GM21825 (cell line): ENCODE results near the gene MRPL34.

Experiments
- ATAC-seq: cut with Tn5 transposase; IDR thresholded peaks from one replicate; pipeline ENCODE4 v1.9.1; 2021; ENCODE audit warnings: mild to moderate bottlenecking, moderate library complexity; ENCODE audit not compliant: unreplicated experiment

Gene MRPL34

GRCh38 chr19:17327654-17328516 is 22.2 kb downstream of the MRPL34 start:
- ATAC-seq, result no peak

GRCh38 chr19:17328517-17329365 is 23.1 kb downstream of the MRPL34 start:
- ATAC-seq, result no peak

DNA sequence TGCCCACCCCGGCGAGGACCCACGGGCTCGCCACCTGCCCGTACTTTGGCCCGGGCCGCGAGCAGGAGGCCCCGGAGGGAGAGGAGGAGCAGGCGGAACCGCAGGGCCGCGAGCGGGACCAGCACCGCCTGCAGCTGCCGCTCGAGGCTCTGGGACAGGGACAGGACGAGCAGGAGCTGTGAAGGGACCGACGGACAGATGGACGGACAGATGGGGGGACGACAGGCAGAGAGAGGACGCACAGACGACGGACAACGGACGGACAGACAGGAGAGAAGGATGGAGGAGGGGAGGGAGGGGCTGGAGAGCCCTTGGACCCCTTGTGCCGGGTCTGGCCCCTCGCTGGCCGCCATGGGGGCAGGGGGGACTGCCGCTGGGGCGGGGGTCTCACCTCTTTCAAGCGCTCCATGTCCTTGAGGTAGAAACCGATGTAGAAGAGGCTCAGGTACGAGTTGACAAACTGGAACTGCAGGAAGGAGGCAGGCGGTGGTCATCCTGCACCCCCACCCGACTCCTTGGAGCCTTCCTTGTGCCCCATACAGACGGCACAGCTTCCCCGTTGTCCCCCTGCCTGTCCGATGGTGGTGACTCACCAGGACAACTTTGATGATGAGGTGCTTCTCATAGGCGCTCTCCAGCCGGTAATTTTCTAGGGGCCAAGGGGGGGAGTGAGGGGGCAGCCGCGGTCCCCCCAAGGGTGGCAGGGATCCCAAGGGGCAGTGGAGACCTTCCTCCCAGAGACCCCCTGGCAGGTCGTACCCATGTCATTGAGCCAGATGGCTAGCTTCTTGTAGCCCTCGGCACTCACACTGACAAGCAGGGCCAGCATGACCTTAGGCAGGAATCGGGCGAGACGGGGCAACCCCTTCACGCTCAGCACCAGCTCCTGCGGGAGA is 23.9 kb downstream of the MRPL34 start:
- ATAC-seq, result no peak

DNA sequence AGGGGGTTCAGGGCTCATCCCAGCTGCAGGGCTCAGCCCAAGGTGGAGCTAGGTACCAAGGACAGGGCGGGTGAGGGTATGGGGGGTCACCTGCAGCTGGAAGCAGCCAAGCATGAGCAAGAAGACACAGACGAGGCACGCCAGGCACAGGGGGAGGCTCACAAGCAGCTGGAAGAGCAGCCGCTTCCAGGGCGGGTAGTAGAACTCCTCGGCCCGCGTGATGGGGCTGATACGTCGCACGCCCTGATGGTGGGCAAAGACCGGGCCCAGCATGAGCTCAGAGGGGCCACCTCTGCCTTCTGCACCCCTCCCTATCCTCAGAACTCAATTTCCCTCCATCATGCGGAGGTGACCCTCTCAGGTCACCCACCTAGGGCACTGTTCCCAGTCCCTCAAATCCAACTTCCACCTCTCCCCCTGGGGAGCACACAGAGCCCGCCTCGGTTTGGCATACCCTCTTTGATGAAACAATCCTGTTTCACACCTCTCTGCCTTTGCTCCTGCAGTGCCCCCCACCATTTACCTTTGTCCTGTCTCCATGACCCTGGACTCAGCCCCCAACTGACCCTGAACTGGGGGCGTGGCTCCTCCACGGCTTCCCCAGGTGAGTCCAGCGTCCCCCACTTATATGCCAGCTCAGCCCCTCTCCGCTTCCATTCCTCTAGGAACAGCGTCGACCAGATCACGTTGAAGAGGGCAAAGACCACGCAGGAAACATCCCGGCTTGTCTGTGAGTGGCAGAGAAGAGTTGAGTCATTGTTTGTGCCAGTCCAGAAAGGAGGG is 24.8 kb downstream of the MRPL34 start:
- no peak for ATAC-seq

- ATAC-seq, result no peak
These were observed 25.4 kb downstream of the MRPL34 start for GRCh38 chr19:17331045-17331558.

DNA sequence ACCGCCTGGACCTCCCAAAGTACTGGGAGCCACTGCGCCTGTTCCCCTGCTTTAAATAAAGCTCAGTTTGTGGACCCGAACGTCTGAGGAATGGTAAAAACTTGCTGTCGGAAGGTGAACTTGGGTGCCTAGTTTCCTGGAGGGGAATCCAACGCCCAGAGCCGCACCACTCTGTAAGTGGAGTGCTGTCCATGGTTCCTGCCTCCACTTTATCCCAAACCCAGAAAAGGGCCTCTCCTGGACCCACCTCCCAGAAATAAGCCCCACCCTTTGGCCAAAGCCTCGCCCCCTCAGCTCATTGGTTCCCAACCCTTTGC is 26.6 kb downstream of the MRPL34 start:
- no peak for ATAC-seq

DNA sequence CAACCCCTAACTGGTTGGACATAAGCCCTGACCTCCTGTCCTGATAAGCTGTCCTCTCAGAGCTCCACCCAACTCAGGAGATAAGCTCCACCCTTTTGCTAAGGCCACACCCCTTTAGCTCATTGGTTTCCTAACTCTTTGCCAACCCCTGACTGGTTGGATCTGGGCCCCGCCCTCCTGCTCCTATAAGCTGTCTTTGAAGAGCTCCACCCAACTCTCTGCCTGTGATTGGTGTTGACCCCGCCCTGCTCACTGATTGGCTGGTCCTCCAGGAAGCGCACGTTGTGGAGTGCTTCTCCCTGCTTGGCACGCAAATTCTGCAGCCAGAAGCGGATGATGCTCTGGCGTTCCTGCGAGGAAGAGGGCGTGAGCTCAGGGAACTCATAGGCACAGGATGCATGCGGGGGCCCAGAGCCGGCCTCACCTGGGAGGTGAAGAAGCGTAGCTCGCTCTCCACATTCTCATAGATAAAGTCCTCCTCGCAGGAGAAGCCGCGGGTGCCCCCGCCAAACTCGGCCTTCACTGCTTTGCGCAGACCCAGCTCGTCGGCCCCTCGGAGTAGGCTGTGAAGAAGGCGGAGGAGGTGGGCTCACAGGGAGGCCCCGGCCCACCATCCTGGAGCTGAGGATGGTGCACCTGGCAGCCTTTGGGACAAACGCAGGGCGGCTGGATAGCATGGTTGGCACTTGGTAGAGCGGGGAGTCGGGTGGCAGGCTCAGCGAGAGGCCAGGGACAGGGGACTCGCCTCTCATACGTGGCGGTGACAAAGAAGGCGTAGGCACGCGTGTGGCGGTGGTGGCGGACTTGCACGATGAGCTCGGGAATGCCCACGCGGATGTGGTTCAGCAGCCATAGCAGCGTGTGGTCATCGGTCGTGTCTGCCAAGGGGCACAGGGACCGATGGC is 27.3 kb downstream of the MRPL34 start:
- ATAC-seq, result no peak

- no peak for ATAC-seq
These were observed 28.1 kb downstream of the MRPL34 start for GRCh38 chr19:17333611-17334413.

- peak; percentile 39 for ATAC-seq
These were observed 29.0 kb downstream of the MRPL34 start, which contains the start of gene ANO8 for GRCh38 chr19:17334414-17335409. Gene ANO8 (minus strand): TSS chr19:17334855. CDS start chr19:17334670, 185 bp downstream.

DNA sequence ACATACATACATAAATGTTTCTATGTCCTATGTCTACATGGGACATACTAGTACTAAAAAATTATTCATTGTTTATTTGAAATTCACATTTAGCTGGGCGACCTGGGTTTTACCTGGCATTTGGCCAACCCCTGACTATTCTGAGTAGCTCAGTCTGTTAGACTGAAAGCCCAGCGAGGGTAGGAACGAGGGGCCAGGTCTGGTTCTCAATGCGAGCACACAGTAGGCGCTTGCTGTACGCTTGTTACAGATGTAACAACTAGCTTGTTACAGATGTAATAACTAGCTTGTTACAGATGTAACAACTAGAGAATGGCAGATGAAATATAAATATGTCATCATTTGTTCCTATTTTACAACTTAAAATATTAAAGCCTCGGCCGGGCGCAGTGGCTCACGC is 29.9 kb downstream of the MRPL34 start:
- ATAC-seq, result no peak

- ATAC-seq, result peak; percentile 69
These were observed 31.4 kb downstream of the MRPL34 start, which contains the start of gene GTPBP3 for GRCh38 chr19:17336872-17337674. Gene GTPBP3 (plus strand): TSS chr19:17337553. CDS start chr19:17337612, 59 bp downstream.

- ATAC-seq, result no peak
These were observed 32.2 kb downstream of the MRPL34 start for GRCh38 chr19:17337675-17338432.

GRCh38 chr19:17338433-17339078 is 32.9 kb downstream of the MRPL34 start:
- no peak for ATAC-seq

GRCh38 chr19:17339088-17339741 is 33.5 kb downstream of the MRPL34 start:
- no peak for ATAC-seq
